GM21825 (cell line): ENCODE data around the gene DSP.

Experiments used
- ATAC-seq: cut with Tn5 transposase; IDR thresholded peaks from one replicate; pipeline ENCODE4 v1.9.1; 2021; ENCODE audit warnings: mild to moderate bottlenecking, moderate library complexity; ENCODE audit not compliant: unreplicated experiment

The DSP gene

GRCh38 chr6:7559651-7560385 lies 18.3 kb downstream of the DSP start:
- no peak for ATAC-seq

DNA sequence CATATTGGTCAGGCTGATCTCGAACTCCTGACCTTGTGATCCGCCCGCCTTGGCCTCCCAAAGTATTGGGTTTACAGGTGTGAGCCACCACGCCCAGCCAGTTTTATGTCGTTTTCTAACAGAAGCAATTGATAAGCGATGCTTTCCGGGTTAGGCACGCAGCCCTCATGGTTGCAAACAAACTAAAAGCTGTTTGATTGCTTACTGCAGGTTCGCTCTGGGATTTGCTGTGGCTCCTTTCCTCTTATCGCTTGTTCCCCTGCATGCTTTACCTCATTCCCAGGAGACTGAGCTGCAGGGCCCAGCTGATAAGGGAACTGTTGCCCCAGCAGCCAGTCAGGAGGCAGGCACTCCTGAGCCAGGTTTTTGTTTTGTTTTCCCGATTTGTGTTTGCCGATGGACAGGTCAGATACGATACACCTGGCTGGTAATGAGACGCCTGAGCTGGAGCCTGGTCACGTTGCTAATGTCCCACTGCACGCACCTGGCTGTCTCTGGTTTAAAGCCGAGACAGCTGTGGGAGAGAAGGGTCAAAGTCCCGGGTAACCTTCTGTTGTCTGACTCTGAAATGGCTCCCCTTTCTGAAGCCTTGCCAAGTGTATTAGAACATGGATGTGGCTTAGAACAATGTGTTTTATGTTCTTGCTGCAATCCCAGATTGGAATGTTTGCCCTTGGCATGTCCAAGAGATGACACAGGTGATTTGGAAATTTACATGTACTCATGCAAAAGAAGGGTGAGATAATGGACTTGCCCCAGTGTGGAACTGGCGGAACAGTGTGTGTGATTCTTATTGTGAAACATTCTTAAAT lies 19.9 kb downstream of the DSP start:
- ATAC-seq = no peak

DNA sequence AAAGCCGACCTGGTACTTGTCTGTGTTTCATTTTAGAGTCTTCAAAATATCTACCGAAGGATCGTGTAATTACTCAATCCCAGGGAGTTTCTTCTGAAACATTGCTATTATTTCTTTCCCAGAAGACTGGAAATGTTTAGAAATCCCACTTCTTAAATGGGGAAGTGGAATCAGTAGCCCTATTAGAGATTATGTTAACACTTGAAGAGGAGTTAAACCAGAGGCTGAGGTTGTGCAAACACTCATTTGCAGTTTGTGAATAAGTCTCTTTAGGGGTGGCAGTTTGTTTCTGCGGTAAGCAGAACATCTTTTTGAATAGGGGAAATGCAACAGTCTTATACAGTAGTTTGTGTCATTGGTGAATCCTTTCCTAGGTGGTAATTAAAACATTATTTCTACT lies 21.3 kb downstream of the DSP start:
- ATAC-seq = no peak

GRCh38 chr6:7566107-7566506 lies 24.6 kb downstream of the DSP start:
- no peak for ATAC-seq

DNA sequence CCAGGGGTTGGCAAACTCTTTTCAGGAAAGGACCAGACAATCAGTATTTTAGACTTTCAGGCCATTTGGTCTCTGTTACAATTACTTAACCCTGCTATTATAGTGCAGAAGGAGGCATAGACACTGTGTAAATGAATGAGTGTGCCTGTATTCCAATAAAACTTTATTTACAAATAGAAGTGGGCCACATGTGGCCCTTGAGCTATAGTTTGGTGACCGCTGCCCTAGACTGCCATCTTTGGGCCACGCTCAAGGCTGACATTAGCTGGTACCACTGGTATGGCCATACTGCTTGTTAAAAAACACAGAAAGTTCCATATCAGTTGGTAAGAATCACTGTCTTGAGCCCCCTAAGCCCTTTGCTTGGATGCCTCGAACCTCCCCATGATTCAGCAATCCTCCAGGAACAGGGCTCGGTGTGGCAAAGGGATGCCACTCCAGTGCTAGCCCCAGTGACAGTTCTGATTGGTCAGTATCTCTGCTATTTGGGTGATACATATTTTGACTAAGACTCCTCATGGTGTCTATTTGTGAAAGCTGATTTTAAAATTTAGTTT lies 25.2 kb downstream of the DSP start:
- ATAC-seq = no peak

DNA sequence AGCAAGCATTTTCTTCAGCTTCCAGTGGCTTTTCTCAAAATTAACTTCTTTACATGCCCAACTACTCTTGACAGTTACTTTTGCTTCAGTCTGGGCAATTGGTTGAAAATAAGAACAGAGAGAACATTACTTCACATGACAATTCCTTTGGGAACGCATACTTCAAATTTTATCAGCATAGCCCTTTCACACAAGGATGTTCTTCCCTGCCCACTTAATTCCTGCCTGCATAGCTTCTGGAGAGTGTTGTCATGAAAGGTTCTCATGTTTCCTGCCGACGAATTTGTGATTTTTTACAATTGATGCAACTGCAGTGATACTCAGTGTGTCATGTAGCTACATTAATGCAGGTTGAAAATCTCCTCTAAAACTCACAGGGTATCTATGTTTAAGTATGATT lies 26.6 kb downstream of the DSP start:
- no peak for ATAC-seq

- ATAC-seq = no peak
Observed at GRCh38 chr6:7569082-7569481, 27.6 kb downstream of the DSP start.

GRCh38 chr6:7572213-7572943 lies 30.9 kb downstream of the DSP start:
- no peak for ATAC-seq

DNA sequence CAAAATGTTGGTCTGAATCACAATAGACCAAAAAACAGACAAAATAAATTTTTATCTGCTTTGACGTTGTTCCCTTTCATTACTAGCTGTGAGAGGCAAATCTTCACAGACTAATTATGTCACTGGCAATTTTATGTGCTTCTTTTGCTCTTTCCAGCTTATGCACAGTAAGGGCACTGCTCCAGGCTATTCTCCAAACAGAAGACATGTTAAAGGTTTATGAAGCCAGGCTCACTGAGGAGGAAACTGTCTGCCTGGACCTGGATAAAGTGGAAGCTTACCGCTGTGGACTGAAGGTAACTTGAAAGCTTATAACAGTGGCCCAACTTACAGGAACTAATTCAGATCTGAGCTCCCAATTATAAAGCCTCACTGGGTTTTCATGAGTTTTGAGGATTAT lies 33.0 kb downstream of the DSP start:
- no peak for ATAC-seq

DNA sequence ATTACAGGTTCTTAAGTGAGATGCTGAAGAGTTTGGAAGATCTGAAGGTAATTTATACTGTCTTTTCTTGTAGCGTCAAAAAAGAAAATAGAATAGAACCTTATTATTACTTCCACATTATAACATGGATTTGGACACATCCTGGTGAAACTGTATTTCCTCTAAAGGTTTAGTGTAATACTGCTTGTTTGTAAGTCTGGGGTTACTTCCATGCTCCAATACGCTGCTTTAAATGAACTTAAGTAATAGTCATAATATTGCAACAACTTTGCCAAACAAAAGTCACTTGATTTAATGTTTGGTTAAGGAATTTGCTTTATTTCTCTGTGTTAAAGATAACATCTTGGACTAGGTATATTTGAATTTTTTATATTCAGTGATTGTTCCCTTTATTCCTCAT lies 37.0 kb downstream of the DSP start:
- no peak for ATAC-seq

DNA sequence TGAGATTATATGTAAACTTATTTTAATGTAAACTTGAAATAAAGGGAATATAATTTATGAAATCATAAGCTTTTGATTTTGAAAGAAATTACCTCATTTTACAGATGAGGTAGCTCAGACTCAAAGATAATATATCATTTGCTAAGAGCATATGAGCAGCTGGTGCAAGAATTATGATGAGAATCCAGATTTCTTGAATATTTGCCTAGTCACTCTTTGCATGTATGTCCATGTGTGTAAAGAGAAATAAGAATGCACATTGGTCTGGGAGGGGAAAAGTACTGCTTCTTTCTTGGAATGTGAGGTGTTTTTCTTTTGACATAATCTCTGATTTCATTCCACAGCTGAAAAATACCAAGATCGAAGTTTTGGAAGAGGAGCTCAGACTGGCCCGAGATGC lies 37.5 kb downstream of the DSP start:
- no peak for ATAC-seq

DNA sequence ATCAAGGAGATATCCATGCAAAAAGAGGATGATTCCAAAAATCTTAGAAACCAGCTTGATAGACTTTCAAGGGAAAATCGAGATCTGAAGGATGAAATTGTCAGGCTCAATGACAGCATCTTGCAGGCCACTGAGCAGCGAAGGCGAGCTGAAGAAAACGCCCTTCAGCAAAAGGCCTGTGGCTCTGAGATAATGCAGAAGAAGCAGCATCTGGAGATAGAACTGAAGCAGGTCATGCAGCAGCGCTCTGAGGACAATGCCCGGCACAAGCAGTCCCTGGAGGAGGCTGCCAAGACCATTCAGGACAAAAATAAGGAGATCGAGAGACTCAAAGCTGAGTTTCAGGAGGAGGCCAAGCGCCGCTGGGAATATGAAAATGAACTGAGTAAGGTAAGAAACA lies 38.4 kb downstream of the DSP start:
- ATAC-seq = no peak

DNA sequence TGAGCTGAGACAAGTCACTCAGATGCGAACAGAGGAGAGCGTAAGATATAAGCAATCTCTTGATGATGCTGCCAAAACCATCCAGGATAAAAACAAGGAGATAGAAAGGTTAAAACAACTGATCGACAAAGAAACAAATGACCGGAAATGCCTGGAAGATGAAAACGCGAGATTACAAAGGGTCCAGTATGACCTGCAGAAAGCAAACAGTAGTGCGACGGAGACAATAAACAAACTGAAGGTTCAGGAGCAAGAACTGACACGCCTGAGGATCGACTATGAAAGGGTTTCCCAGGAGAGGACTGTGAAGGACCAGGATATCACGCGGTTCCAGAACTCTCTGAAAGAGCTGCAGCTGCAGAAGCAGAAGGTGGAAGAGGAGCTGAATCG lies 39.1 kb downstream of the DSP start:
- no peak for ATAC-seq

DNA sequence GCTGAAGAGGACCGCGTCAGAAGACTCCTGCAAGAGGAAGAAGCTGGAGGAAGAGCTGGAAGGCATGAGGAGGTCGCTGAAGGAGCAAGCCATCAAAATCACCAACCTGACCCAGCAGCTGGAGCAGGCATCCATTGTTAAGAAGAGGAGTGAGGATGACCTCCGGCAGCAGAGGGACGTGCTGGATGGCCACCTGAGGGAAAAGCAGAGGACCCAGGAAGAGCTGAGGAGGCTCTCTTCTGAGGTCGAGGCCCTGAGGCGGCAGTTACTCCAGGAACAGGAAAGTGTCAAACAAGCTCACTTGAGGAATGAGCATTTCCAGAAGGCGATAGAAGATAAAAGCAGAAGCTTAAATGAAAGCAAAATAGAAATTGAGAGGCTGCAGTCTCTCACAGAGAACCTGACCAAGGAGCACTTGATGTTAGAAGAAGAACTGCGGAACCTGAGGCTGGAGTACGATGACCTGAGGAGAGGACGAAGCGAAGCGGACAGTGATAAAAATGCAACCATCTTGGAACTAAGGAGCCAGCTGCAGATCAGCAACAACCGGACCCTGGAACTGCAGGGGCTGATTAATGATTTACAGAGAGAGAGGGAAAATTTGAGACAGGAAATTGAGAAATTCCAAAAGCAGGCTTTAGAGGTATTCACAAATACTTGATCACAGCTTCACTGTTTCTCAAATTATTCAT lies 39.6 kb downstream of the DSP start:
- ATAC-seq = no peak

- no peak for ATAC-seq
Observed at GRCh38 chr6:7585287-7585930, 43.9 kb downstream of the DSP start.

DNA sequence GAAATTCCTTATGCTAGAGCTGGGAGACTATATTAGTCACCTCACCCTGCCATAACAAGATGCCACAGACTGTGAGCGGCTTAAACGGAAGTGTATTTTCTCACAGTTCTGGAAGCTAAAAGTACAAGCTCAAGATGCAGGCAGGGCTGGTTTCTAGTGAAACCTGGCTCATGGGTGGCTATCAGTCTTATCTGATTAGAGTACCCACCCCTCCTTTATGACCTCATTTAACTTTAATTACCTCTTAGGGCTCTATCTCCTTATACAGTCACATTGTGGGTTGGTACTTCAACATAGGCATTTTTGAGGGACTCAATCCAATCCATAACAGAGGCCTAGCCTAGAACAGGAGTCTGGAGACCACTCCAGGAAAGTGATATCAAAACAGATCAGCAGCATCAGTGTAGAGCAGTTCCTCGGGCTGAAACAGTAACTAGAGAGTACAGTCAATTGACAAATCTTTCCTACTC lies 46.2 kb downstream of the DSP start:
- no peak for ATAC-seq

DNA sequence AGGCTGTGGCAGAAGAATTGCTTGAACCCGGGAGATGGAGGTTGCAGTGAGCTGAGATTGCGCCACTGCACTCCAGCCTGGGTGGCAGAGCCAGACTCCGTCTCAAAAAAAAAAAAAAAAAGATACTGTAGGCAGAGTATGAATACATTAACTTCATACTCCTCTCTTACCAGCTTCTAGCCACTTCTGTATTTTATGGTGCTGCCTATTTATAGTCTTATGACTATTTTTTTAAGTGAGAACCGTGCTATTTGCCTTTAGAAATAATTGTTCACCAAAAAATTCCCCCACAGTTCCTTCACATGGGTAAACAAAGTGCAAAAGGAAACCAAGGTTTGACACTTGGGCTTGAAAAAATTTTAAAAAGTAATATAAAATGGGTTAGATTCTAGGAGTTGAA lies 47.0 kb downstream of the DSP start:
- no peak for ATAC-seq

DNA sequence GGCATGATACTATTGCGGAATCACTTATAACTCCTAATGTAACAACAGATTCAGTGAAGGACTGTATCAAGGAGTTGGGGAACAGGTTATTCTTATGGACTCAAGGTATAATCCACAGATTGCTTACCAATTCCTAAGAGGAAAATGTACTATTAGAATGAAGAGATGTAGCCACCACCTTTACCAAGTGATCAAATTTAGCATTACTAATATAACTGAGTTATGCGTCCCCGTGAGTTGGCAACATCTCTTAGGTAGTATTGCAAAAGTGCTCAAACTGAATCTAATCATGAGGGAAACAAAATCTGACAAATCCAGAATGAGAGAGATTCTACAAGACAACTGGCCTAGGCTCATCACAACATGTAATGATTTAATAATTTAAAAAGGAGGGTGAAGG lies 47.8 kb downstream of the DSP start:
- ATAC-seq = no peak

- peak; percentile 100 for ATAC-seq
Observed at GRCh38 chr6:7589949-7590917, 48.8 kb downstream of the DSP start, which contains the start of gene SNRNP48. Gene SNRNP48 (plus strand): TSS chr6:7590198. CDS start chr6:7590258, 60 bp downstream.
